ENCODE results near the gene RAB21. TPM values are rescaled to one million over a fixed set of nuclear protein-coding genes. Genes with fewer than 3 reads are reported as not detected.

The RAB21 gene
- total RNA-seq, 1 experiment from 2014 or later, result 86.4 TPM

- TF ChIP-seq, protein P1, sequence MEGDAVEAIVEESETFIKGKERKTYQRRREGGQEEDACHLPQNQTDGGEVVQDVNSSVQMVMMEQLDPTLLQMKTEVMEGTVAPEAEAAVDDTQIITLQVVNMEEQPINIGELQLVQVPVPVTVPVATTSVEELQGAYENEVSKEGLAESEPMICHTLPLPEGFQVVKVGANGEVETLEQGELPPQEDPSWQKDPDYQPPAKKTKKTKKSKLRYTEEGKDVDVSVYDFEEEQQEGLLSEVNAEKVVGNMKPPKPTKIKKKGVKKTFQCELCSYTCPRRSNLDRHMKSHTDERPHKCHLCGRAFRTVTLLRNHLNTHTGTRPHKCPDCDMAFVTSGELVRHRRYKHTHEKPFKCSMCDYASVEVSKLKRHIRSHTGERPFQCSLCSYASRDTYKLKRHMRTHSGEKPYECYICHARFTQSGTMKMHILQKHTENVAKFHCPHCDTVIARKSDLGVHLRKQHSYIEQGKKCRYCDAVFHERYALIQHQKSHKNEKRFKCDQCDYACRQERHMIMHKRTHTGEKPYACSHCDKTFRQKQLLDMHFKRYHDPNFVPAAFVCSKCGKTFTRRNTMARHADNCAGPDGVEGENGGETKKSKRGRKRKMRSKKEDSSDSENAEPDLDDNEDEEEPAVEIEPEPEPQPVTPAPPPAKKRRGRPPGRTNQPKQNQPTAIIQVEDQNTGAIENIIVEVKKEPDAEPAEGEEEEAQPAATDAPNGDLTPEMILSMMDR (IDR thresholded peaks at IDR 0.05; ENCODE audit: unreplicated experiment), result no peak
- no peak overlapping the region for H3K27ac Mint-ChIP-seq (ENCODE audit: low read depth, unreplicated experiment)
- no peaks in the 10 kb centered on the region for H3K4me1 Mint-ChIP-seq (ENCODE audit: insufficient read depth, unreplicated experiment)
- no peaks in the 10 kb centered on the region for H3K9me3 Mint-ChIP-seq (ENCODE audit: unreplicated experiment)
- H3K27me3 Mint-ChIP-seq (ENCODE audit: insufficient read depth, unreplicated experiment), result peaks cover 11% of the 10 kb centered on the region
- ChIA-PET CTCF (interaction anchor here (1.0 kb wide), 1 partner anchor 19 kb away, joined by 3 read pairs; no protein-coding TSS in a partner anchor), POLR2A (interaction anchor here (1.7 to 2.9 kb wide), 2 partner anchors 10 kb away, joined by 7 to 17 read pairs; partner anchors contain the start of gene TBC1D15)
- H3K36me3 Mint-ChIP-seq (ENCODE audit: insufficient read depth, unreplicated experiment), result peaks cover 6% of the 10 kb centered on the region
- no peak for DNase-seq (ENCODE audit: unreplicated experiment)
- H3K4me3 Mint-ChIP-seq (ENCODE audit: unreplicated experiment), result no peak overlapping the region
- no TSS peak for BruUV-seq (replicated peaks)
- intact Hi-C loops (cut with micrococcal nuclease), result no loop called here
These were observed 74.2 kb downstream of the RAB21 start for GRCh38 chr12:71828813-71829212.

DNA sequence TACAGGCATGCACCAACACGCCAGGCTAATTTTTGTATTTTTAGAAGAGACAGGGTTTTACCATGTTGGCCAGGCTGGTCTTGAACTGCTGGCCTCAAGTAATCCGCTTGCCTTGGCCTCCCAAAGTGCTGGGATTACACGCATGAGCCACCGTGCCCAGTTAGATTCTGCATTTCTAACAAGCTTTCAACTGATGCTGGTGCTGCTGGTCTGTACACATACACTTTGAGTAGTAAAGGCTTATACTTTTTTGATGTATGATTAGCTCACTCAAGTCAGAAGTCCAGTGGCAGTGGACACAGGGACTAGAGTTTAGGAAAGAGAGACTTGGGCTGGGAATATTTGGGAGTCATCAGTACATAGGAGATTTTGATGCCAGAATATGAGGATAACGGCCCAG lies 82.7 kb downstream of the RAB21 start:
- no TSS peak for BruUV-seq (replicated peaks)
- H3K9me3 Mint-ChIP-seq (ENCODE audit: unreplicated experiment), result no peaks in the 10 kb centered on the region
- peaks cover 14% of the 10 kb centered on the region for H3K4me1 Mint-ChIP-seq (ENCODE audit: insufficient read depth, unreplicated experiment)
- DNase-seq (ENCODE audit: unreplicated experiment), result no peak
- ChIA-PET POLR2A (interaction anchor here (1.4 kb wide), 1 partner anchor 9 kb away, joined by 5 read pairs; no protein-coding TSS in a partner anchor), CTCF (interaction anchor here (1.6 kb wide), 1 partner anchor 57 kb away, joined by 6 read pairs; no protein-coding TSS in a partner anchor)
- peaks cover 15% of the 10 kb centered on the region for H3K36me3 Mint-ChIP-seq (ENCODE audit: insufficient read depth, unreplicated experiment)
- TF ChIP-seq, protein P1 (IDR thresholded peaks at IDR 0.05; ENCODE audit: unreplicated experiment), result no peak
- peaks cover 6% of the 10 kb centered on the region for H3K27me3 Mint-ChIP-seq (ENCODE audit: insufficient read depth, unreplicated experiment)
- intact Hi-C loops (cut with micrococcal nuclease), result no loop called here
- no peak overlapping the region for H3K4me3 Mint-ChIP-seq (ENCODE audit: unreplicated experiment)
- H3K27ac Mint-ChIP-seq (ENCODE audit: low read depth, unreplicated experiment), result no peak overlapping the region

DNA sequence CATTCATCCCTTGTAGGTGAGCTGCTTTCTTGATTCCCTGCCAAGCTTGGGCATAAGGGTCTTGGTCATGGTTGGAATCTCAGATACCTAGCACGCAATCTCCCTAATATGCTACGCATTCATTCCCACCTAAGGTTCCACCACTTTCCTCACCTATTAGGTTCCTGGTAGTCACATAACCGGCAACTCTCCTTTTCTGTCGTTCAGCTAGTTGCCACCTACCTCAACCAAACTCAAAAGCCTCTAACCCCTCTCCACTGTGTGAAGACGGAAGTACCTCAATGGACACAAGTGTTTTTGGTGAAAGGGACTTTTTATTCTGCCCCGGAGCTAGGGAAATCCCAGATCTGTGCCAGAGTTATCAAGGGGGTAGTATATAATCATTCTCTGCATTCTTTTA lies 83.6 kb downstream of the RAB21 start:
- DNase-seq (ENCODE audit: unreplicated experiment), result no peak
- Mint-ChIP-seq H3K36me3 (ENCODE audit: insufficient read depth, unreplicated experiment) (peaks cover 15% of the 10 kb centered on the region), H3K4me1 (ENCODE audit: insufficient read depth, unreplicated experiment) (peaks cover 14% of the 10 kb centered on the region), H3K27me3 (ENCODE audit: insufficient read depth, unreplicated experiment) (no peaks in the 10 kb centered on the region), H3K9me3 (ENCODE audit: unreplicated experiment) (no peaks in the 10 kb centered on the region), H3K27ac (ENCODE audit: low read depth, unreplicated experiment) (no peak overlapping the region), H3K4me3 (ENCODE audit: unreplicated experiment) (no peak overlapping the region)
- BruUV-seq (replicated peaks), result no TSS peak
- CTCF ChIA-PET, result interaction anchor here (0.9 to 7.5 kb wide), 2 partner anchors 37 to 58 kb away, joined by 5 to 44 read pairs; no protein-coding TSS in a partner anchor
- intact Hi-C loops (cut with micrococcal nuclease), result no loop called here
- TF ChIP-seq, protein P1 (IDR thresholded peaks at IDR 0.05; ENCODE audit: unreplicated experiment), result no peak
- POLR2A ChIA-PET, result interaction anchor here (0.9 to 3.6 kb wide), 6 partner anchors 8 to 175 kb away, joined by 4 to 38 read pairs (median 11); partner anchors contain the start of genes RAB21, THAP2 and ZFC3H1

GRCh38 chr12:71838676-71839075 lies 84.0 kb downstream of the RAB21 start:
- CTCF ChIA-PET, result interaction anchor here (0.9 to 7.5 kb wide), 2 partner anchors 38 to 59 kb away, joined by 5 to 44 read pairs; no protein-coding TSS in a partner anchor
- TF ChIP-seq, protein P1 (IDR thresholded peaks at IDR 0.05; ENCODE audit: unreplicated experiment), result no peak
- intact Hi-C loops (cut with micrococcal nuclease), result no loop called here
- H3K9me3 Mint-ChIP-seq (ENCODE audit: unreplicated experiment), result no peaks in the 10 kb centered on the region
- POLR2A ChIA-PET, result interaction anchor here (0.6 to 3.6 kb wide), 15 partner anchors 8 to 420 kb away, joined by 3 to 38 read pairs (median 5); partner anchors contain the start of genes RAB21, THAP2 and ZFC3H1
- H3K27me3 Mint-ChIP-seq (ENCODE audit: insufficient read depth, unreplicated experiment), result no peaks in the 10 kb centered on the region
- H3K4me1 Mint-ChIP-seq (ENCODE audit: insufficient read depth, unreplicated experiment), result peaks cover 14% of the 10 kb centered on the region
- H3K27ac Mint-ChIP-seq (ENCODE audit: low read depth, unreplicated experiment), result peak overlapping the region; percentile 100
- peak overlapping the region; percentile 94 for H3K4me3 Mint-ChIP-seq (ENCODE audit: unreplicated experiment)
- peaks cover 15% of the 10 kb centered on the region for H3K36me3 Mint-ChIP-seq (ENCODE audit: insufficient read depth, unreplicated experiment)
- no peak for DNase-seq (ENCODE audit: unreplicated experiment)
- BruUV-seq (replicated peaks), result no TSS peak

Measured in MCF 10A (cell line).